T-helper 1 cell treated with Interleukin-12 subunit alpha and Interleukin-12 subunit beta and Interleukin-4 antibody, amounts not matched to agents 30 μg/mL and 1 μg/mL, for 36 hours (primary cell): ENCODE measurements around the gene KISS1R.

Source experiments
- H3K27ac Mint-ChIP-seq: one replicate; pipeline ENCODE4 v1.8.0; 2021; ENCODE audit warnings: mild to moderate bottlenecking, mixed read lengths
- H3K27me3 Mint-ChIP-seq: one replicate; pipeline ENCODE4 v1.8.0; 2021; ENCODE audit warnings: low read depth, mixed read lengths
- H3K36me3 Mint-ChIP-seq: one replicate; pipeline ENCODE4 v1.8.0; 2021; ENCODE audit warnings: low read depth, mixed read lengths
- H3K4me1 Mint-ChIP-seq: one replicate; pipeline ENCODE4 v1.8.0; 2021; ENCODE audit warnings: low read depth, mixed read lengths
- H3K4me3 Mint-ChIP-seq: one replicate; pipeline ENCODE4 v1.8.0; 2021; ENCODE audit warnings: mild to moderate bottlenecking, moderate library complexity, mixed read lengths
- H3K9me3 Mint-ChIP-seq: one replicate; pipeline ENCODE4 v1.8.0; 2021; ENCODE audit warnings: mixed read lengths

The KISS1R gene

GRCh38 chr19:941292-942132 is 24.4 kb downstream of the KISS1R start:
- Mint-ChIP-seq H3K4me1 (peaks cover 22% of the 10 kb centered on the region), H3K4me3 (peak overlapping the region; percentile 67), H3K27me3 (peaks cover 5% of the 10 kb centered on the region), H3K27ac (peak overlapping the region; percentile 49), H3K9me3 (no peaks in the 10 kb centered on the region), H3K36me3 (peaks cover 21% of the 10 kb centered on the region)

GRCh38 chr19:942133-942645 is 25.1 kb downstream of the KISS1R start:
- H3K27ac Mint-ChIP-seq = no peak overlapping the region
- H3K36me3 Mint-ChIP-seq = peaks cover 21% of the 10 kb centered on the region
- no peak overlapping the region for H3K4me3 Mint-ChIP-seq
- H3K4me1 Mint-ChIP-seq = peaks cover 20% of the 10 kb centered on the region
- no peaks in the 10 kb centered on the region for H3K9me3 Mint-ChIP-seq
- peaks cover 5% of the 10 kb centered on the region for H3K27me3 Mint-ChIP-seq

- Mint-ChIP-seq H3K27ac (no peak overlapping the region), H3K27me3 (peaks cover 5% of the 10 kb centered on the region), H3K36me3 (peaks cover 15% of the 10 kb centered on the region), H3K4me1 (peaks cover 14% of the 10 kb centered on the region), H3K4me3 (no peak overlapping the region), H3K9me3 (no peaks in the 10 kb centered on the region)
These were observed 26.5 kb downstream of the KISS1R start for GRCh38 chr19:943551-944170.

GRCh38 chr19:944171-944567 is 27.0 kb downstream of the KISS1R start:
- Mint-ChIP-seq H3K4me3 (no peak overlapping the region), H3K4me1 (peaks cover 14% of the 10 kb centered on the region), H3K36me3 (peaks cover 15% of the 10 kb centered on the region), H3K27me3 (peaks cover 5% of the 10 kb centered on the region), H3K27ac (no peak overlapping the region), H3K9me3 (no peaks in the 10 kb centered on the region)

- peaks cover 9% of the 10 kb centered on the region for H3K36me3 Mint-ChIP-seq
- H3K9me3 Mint-ChIP-seq = no peaks in the 10 kb centered on the region
- peaks cover 12% of the 10 kb centered on the region for H3K4me1 Mint-ChIP-seq
- peaks cover 5% of the 10 kb centered on the region for H3K27me3 Mint-ChIP-seq
- H3K4me3 Mint-ChIP-seq = no peak overlapping the region
- no peak overlapping the region for H3K27ac Mint-ChIP-seq
These were observed 27.6 kb downstream of the KISS1R start for GRCh38 chr19:944663-945241.

GRCh38 chr19:945401-946252 is 28.5 kb downstream of the KISS1R start:
- Mint-ChIP-seq H3K27ac (no peak overlapping the region), H3K36me3 (peaks cover 2% of the 10 kb centered on the region), H3K4me1 (peaks cover 6% of the 10 kb centered on the region), H3K9me3 (no peaks in the 10 kb centered on the region), H3K4me3 (no peak overlapping the region), H3K27me3 (no peaks in the 10 kb centered on the region)

- Mint-ChIP-seq H3K9me3 (no peaks in the 10 kb centered on the region), H3K4me1 (no peaks in the 10 kb centered on the region), H3K27ac (no peak overlapping the region), H3K27me3 (no peaks in the 10 kb centered on the region), H3K36me3 (no peaks in the 10 kb centered on the region), H3K4me3 (no peak overlapping the region)
These were observed 30.1 kb downstream of the KISS1R start for GRCh38 chr19:947090-947706.

- Mint-ChIP-seq H3K9me3 (no peaks in the 10 kb centered on the region), H3K4me1 (no peaks in the 10 kb centered on the region), H3K4me3 (no peak overlapping the region), H3K36me3 (no peaks in the 10 kb centered on the region), H3K27ac (no peak overlapping the region), H3K27me3 (no peaks in the 10 kb centered on the region)
These were observed 30.8 kb downstream of the KISS1R start for GRCh38 chr19:947707-948539.

GRCh38 chr19:948842-949496 is 31.8 kb downstream of the KISS1R start:
- no peak overlapping the region for H3K4me3 Mint-ChIP-seq
- no peaks in the 10 kb centered on the region for H3K9me3 Mint-ChIP-seq
- no peaks in the 10 kb centered on the region for H3K27me3 Mint-ChIP-seq
- peaks cover 2% of the 10 kb centered on the region for H3K4me1 Mint-ChIP-seq
- no peaks in the 10 kb centered on the region for H3K36me3 Mint-ChIP-seq
- H3K27ac Mint-ChIP-seq = no peak overlapping the region

GRCh38 chr19:950352-951066 is 33.4 kb downstream of the KISS1R start:
- H3K36me3 Mint-ChIP-seq = no peaks in the 10 kb centered on the region
- no peak overlapping the region for H3K4me3 Mint-ChIP-seq
- no peaks in the 10 kb centered on the region for H3K9me3 Mint-ChIP-seq
- H3K4me1 Mint-ChIP-seq = peaks cover 2% of the 10 kb centered on the region
- H3K27ac Mint-ChIP-seq = no peak overlapping the region
- H3K27me3 Mint-ChIP-seq = no peaks in the 10 kb centered on the region

- Mint-ChIP-seq H3K36me3 (no peaks in the 10 kb centered on the region), H3K4me1 (peaks cover 2% of the 10 kb centered on the region), H3K27ac (no peak overlapping the region), H3K4me3 (no peak overlapping the region), H3K27me3 (no peaks in the 10 kb centered on the region), H3K9me3 (no peaks in the 10 kb centered on the region)
These were observed 35.0 kb downstream of the KISS1R start for GRCh38 chr19:952049-952679.
